ENCODE results near the gene ACSF3. TPM values are rescaled to one million over a fixed set of nuclear protein-coding genes. Genes with fewer than 3 reads are reported as not detected.

ACSF3 gene
- total RNA-seq, 1 experiment from 2014 or later = 30.8 TPM

GRCh38 chr16:89147085-89147817, 53.6 kb downstream of the ACSF3 start:
- intact Hi-C loops (cut with micrococcal nuclease; ENCODE audit: unreplicated experiment) = no loop called here
- POLR2A ChIA-PET = no interaction called here
- CTCF ChIA-PET = no interaction called here
- DNase-seq (ENCODE audit: low read depth, low spot score) (no peak), ATAC-seq (no peak)
- Histone ChIP-seq H3K36me3 (ENCODE audit: control insufficient read depth, insufficient read depth, low read length) (no peaks in the 10 kb centered on the region), H3K27me3 (ENCODE audit: control insufficient read depth, insufficient read depth, low read length) (no peaks in the 10 kb centered on the region), H3K9me3 (ENCODE audit: control insufficient read depth, insufficient read depth, low read depth, low read length) (no peaks in the 10 kb centered on the region), H3K4me3 (ENCODE audit: low read depth in 2 of 2, low read length in 2 of 2) (no peak overlapping the region), H3K4me1 (ENCODE audit: control insufficient read depth, insufficient read depth, low read length) (no peaks in the 10 kb centered on the region), H3K27ac (ENCODE audit: low read length) (no peak overlapping the region)
- in situ Hi-C loops (cut with HindIII; ENCODE audit: low pct_unique_long_range_greater_than_20kb, low sequenced_read_pairs) = no loop called here
- TF ChIP-seq TCF7L2 (IDR thresholded peaks at IDR 0.05; ENCODE audit: low read depth, low read length) = no peak
- no peak for TF ChIP-seq REST (IDR thresholded peaks at IDR 0.05; ENCODE audit: insufficient read depth in 1 of 2, low read depth in 2 of 2, low read length in 1 of 2)
- TF ChIP-seq CTCF (IDR thresholded peaks at IDR 0.05) = no peak
- TF ChIP-seq POLR2AphosphoS5 (IDR thresholded peaks at IDR 0.05; ENCODE audit: low read depth, low read length) = no peak
- no peak for TF ChIP-seq SIN3A (IDR thresholded peaks at IDR 0.05; ENCODE audit: borderline replicate concordance, insufficient read depth, low read depth, low read length)
- BruUV-seq (replicated peaks) = no TSS peak

GRCh38 chr16:89149386-89149785, 55.7 kb downstream of the ACSF3 start:
- H3K9me3 ChIP-seq (ENCODE audit: control insufficient read depth, insufficient read depth, low read depth, low read length) = no peaks in the 10 kb centered on the region
- no peak for TF ChIP-seq CTCF (IDR thresholded peaks at IDR 0.05)
- TF ChIP-seq SIN3A (IDR thresholded peaks at IDR 0.05; ENCODE audit: borderline replicate concordance, insufficient read depth, low read depth, low read length) = no peak
- no peak for TF ChIP-seq REST (IDR thresholded peaks at IDR 0.05; ENCODE audit: insufficient read depth in 1 of 2, low read depth in 2 of 2, low read length in 1 of 2)
- no peak for TF ChIP-seq POLR2AphosphoS5 (IDR thresholded peaks at IDR 0.05; ENCODE audit: low read depth, low read length)
- TF ChIP-seq TCF7L2 (IDR thresholded peaks at IDR 0.05; ENCODE audit: low read depth, low read length) = no peak
- ChIA-PET POLR2A (no interaction called here), CTCF (no interaction called here)
- intact Hi-C loops (cut with micrococcal nuclease; ENCODE audit: unreplicated experiment) = no loop called here
- in situ Hi-C loops (cut with HindIII; ENCODE audit: low pct_unique_long_range_greater_than_20kb, low sequenced_read_pairs) = no loop called here
- no TSS peak for BruUV-seq (replicated peaks)
- H3K27ac ChIP-seq (ENCODE audit: low read length) = no peak overlapping the region
- no peak overlapping the region for H3K4me3 ChIP-seq (ENCODE audit: low read depth in 2 of 2, low read length in 2 of 2)
- DNase-seq (ENCODE audit: low read depth, low spot score) = no peak
- H3K4me1 ChIP-seq (ENCODE audit: control insufficient read depth, insufficient read depth, low read length) = no peaks in the 10 kb centered on the region
- ATAC-seq = no peak
- H3K36me3 ChIP-seq (ENCODE audit: control insufficient read depth, insufficient read depth, low read length) = no peaks in the 10 kb centered on the region
- H3K27me3 ChIP-seq (ENCODE audit: control insufficient read depth, insufficient read depth, low read length) = no peaks in the 10 kb centered on the region

Measured in Panc1 (cell line).